NCI-H2196 (cell line): ENCODE measurements around the gene TMEM14A.
"Not testable (repeated sequence)": the region's sequence is repeated elsewhere in the genome, so short reads cannot be mapped to it uniquely, and the experiment has no call there.

Experiments
- DNase-seq: peaks from one replicate; lab custom pipeline; 2025; ENCODE audit not compliant: unreplicated experiment; lab: John Stamatoyannopoulos, UW

Gene TMEM14A

DNA sequence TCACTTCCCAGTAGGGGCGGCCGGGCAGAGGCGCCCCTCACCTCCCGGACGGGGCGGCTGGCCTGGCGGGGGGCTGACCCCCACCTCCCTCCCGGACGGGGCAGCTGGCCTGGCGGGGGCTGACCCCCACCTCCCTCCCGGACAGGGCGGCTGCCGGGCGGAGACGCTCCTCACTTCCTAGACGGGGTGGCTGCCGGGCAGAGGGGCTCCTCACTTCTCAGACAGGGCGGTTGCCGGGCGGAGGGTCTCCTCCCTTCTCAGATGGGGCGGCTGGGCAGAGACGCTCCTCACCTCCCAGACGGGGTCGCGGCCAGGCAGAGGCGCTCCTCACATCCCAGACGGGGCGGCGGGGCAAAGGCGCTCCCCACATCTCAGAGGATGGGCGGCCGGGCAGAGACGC lies 15.0 kb upstream of the TMEM14A start:
- DNase-seq, result not testable (repeated sequence)

DNA sequence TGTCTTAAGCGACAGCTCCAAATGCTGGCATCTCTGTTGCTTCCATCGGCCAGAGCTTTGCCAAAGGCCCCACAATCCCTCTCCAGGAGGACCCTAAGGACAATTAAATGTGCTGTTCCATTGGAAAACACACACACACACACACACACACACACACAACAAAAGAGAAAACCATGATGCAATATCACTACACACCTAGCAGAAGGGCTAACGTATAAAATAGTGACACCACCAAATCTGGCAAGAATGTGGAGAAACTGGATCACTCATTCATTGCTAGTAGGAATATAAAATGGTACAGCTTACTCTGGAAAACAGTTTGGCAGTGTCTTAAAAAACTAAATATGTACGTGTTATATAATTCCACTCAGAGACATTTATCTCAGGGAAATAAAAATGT lies 13.0 kb upstream of the TMEM14A start:
- DNase-seq, result no peak

DNA sequence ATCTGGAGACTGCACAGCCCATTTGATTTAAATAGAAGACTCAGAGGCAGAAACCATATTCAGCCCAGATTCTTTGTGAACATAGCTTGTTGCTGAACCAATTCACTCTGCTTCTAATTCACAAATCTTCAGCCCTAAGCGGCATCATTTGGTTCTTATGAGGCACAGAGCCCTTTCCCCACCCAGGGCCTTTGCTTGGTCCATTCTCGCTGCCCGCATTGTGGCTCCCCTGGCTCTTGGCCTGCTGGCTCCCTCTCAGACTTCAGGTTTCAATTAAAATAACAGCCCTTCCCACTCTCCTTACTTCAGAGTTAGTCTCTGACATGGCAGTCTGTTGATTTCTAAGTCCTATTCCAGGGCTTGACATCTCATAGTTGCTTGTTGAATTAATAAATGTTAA lies 9.4 kb upstream of the TMEM14A start:
- DNase-seq, result no peak

DNA sequence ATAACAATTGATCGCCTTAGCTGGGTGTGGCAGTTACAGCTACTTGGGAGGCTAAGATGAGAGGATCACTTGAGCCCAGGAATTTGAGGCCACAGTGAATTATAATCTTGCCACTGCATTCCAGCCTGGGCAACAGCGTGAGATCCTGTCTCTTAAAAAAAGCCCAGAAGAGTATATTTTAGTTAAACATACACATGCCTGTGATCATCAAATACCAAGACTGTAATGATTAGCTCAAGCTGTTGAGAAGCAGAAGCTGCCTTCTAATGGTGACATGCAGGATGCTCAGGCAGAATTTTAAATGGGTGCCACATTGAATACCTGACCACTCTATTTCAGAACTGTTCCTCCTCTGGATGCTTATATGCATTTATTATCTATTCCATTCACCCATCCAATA lies 8.9 kb upstream of the TMEM14A start:
- DNase-seq, result no peak

DNA sequence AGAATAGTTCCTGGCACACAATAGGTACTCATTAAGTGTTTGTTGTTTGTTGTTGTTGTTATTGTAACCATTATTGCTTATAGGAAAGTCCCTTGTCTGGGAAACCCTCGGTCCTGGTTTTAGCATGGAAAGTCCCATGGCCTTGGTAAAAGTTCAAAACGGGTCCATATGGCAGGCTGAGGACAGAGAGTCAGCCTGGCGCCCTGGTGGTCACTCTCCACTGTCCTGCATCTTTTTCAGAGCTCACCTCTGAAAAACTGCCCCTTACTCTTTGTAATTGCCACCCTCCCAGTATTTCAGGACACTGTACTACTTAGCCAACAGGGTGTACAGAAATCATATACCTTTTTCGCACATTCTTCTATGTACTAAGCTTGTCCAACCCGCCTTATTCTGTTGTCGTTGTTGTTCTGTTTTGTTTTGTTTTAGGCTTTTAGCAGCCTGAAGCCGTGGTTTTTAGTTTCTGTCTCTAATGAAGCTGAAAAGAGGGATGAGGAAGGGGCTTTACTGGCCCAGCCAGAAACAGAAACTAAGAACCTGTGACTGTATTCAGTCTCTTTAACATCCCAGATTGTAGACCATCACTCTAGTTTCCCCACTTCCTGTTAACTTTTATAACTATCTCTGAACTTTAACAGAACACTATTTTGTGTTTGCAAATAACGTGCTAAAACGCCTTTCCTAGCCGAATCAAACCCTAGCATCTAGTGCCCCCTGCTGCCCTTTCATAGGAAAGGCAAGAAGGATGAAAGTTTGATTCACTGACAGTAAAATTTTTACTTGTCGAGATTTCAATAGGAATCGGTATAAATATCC lies 7.6 kb upstream of the TMEM14A start:
- peak; percentile 61 for DNase-seq

DNA sequence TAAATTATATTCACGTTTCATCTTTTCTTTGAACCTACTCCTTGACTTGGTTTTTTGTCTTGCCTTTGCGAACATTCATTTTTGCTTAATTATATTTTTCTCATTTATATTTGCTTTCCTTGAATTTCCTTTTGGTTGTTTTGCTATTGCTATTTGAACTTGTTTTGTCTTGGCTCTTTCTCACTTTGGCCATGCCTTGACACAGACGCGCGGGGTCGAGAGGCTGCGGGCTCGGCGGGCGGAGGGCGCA lies 7.1 kb upstream of the TMEM14A start:
- no peak for DNase-seq

DNA sequence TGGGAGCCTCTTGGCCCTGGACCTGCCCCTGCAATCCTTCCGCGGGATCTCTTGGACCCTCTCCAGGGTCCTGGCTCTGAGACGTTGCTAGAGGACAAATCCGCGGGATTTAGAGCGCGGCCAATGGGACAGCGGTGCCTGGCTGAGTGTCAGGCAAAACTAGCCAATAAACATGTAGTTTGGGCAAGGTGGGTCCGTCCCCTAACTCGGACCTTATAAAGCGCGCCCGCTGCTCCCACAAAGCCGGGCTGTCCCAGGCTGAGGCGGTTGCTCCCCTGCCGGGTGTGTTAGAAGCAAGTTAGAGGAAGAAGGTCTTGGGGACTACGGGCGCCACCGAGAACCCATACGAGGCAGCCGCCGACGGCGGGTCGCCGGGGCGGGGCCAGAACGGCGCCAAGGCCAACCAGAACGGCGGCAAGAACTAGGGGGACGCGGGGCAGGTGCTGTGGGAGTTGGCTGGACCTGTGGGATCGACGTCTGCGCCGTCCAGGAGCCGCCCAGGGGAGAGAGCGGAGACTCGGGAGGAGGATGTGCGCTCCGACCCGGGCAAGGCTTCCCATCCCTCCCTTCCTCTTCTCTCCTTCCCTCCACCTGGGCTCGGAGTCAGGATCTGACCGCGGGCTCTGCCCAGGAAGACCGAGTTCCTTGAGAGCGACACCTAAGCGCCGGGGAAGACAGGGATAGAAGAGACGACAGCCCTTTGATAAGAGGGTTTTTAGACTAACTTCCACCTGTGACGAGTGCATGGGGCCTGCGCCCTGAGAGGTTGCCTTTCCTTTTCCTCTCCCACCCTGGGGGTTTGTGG lies 6.5 kb upstream of the TMEM14A start:
- peak; percentile 96 for DNase-seq

DNA sequence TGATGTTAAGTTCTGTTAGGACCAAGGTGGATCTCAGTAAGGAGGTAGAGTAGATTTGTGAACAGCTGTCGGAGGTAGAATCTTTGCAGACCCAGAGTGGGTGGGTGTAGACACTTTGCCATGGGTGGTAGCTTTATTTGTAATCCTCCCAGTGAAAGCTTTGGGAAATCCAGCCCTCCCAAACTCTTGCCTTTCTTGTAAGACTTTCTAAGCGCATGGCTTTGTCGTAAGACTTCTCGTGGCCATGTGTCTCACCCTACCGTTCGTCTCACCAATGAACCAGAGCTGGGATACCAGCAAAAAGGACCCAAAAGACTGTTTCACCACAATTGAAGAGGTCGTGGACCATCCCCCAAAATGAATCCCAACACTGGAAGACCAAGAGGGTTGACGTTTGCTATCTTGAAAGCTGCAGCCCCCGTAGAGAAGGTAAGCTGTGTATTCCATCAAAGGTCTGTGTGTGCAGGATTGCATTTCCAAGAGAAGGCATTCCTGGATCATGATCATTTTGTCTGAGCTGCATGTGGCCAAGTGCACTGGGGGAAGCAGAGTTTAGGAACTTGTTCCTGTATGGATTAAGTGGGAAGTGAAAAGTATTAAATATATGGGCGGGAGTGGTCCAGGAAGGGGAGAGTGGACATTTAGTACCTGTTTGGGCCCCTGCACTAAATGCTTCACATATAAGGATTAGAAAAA lies 5.8 kb upstream of the TMEM14A start:
- DNase-seq, result no peak

DNA sequence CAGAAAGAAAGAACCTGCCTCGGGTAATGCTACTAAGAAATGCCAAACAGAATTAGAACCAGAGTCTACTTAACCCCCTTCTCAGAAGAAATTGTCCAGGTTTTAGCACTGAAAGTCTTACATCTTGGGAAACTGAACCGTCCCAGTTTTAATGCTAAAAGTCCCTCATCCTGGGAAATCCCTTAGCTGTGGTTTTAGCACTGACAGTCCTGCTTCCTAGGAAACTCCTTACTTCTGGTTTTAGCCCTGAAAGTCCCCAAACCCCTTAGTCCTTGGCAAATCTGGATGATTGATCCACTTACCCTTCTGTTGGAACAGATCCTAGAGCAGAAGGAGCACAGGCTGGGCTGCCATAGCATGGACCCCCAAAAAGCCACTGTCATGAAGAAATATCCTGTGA lies 4.8 kb upstream of the TMEM14A start:
- DNase-seq, result no peak

DNA sequence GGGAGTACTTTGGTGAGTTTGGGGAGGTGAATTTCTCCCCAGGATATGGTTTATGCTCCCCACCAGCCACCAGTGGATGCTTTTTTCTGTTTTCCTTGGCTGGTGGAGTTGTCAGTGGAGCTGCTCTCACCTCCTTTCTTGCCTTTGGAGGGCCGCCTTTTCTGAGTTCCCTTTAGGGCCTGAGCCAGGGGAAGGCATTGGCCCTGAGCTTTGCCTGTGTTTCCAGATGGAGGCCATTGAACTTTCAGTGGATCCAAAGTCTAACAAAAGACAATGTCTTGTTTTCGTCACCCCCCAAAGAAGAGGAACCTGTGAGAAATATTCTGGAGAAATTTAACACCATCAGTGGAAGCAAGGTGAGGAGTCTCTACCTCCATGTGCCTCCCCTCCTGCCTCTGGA lies 4.4 kb upstream of the TMEM14A start:
- DNase-seq, result no peak

DNA sequence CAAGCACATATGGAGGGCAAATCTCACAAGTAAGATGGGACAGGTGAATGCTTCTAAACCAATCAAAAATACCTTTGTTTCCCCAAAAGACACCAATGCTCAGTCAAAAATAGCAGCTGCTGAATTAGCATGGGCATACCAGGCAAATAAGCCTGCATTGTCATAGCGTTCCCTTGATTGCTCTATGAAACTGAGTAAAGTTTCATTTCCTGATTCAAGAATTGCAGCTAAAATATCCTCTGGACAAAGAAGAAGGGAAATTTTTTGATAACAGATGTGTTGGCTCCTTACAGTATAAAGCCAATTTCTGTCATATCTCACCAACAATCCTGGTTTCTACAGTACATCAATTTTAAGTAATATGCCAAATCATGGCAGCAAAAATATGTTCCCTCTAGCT lies 3.3 kb upstream of the TMEM14A start:
- no peak for DNase-seq

DNA sequence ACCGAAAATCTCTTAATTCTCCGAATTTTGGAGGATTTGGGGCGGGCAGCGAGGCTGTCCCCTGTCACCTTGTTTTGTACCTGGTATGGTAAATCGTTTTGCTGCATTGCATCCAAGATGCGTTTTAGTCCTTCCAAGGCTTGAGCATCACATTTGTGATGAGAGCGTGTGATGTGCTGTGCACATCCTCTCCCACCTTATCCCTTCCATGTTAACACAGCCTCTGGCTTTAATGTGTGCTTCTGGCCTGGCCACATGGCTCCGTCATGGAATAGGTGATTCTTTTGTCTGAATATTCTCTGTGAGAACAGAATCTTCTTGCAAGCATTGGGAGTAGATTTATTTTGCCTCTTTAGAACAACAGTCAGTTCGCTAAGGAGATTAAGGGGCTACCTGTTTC lies 763 bp downstream of the TMEM14A start:
- no peak for DNase-seq

DNA sequence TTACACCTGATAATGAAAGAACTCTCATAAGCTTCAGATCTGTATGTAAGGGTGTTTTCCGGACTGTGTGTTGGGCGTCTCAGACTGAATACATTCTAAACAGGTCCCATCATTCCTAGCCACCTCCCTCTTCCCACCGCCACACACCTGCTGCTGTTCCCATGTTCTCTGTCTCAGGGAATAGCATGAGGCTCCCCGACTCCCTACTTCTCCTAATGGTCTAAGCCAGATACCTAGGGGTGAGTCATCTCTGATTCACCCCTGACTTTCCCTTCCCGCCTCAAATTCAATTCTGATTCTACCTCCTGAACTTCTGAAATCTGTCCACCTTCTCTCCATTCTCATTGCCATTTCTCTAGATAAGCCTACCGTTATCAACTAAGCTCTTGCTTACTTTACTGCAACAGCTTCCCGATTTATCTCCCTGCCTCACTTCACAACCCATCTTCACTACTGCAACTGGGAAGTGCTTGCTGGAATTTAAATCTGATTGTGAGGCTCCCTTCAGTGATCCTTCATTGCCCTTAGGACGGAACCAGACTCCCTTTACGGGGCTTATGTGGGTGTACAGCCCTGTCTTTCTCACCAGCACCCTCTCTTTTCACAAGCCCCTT lies 1.6 kb downstream of the TMEM14A start:
- DNase-seq, result no peak

DNA sequence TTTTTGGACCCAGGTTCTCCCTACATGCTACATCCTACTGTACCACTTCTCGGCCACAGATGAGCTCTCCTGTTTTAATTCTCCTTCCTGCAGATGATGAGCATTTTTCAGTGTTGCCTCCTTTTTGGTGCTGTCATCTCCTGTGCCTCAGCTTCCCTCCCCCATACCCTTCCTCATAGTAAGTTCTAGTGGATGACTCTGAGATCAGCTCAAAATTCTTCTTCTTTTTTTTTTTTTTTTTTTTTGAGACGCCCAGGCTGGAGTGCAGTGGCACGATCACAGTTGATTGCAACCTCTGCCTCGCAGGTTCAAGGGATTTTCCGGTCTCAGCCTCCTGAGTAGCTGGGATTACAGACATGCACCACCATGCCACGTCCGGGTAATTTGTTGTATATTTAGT lies 3.8 kb downstream of the TMEM14A start:
- no peak for DNase-seq

DNA sequence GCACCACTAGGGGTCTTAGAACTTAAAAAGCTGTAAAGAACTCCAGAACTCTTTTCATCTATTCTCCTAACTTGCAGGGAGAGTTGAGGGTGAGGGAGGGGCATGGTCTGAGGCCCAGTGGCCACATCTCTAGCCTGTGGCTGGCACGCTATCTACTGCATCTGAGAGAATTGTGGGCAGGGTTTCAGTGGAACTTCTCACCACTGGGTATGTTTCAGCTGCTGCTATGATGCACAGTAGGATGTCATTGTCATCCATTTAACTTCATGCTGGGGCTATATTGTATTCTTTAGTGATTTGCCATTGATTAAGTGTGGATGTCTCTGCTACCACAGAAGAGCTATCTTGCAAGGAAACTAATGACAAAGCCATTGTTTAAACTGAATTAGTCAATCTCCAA lies 4.5 kb downstream of the TMEM14A start:
- DNase-seq, result no peak

DNA sequence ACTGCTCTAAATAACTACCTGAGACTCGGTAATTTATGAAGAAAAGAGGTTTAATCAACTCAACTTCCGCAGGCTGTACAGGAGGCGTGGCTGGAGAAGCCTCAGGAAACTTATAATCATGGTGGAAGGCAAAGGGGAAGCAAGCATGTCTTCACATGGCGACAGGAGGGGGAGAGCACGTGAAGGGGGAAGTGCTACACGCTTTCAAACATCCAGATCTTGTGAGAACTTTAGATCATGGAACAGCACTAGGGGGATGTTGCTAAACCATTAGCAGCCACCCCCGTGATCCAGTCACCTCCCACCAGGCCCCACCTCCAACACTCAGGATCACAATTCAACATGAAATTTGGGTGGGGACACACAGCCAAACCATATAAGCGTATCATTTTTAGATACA lies 5.7 kb downstream of the TMEM14A start:
- not testable (repeated sequence) for DNase-seq

DNA sequence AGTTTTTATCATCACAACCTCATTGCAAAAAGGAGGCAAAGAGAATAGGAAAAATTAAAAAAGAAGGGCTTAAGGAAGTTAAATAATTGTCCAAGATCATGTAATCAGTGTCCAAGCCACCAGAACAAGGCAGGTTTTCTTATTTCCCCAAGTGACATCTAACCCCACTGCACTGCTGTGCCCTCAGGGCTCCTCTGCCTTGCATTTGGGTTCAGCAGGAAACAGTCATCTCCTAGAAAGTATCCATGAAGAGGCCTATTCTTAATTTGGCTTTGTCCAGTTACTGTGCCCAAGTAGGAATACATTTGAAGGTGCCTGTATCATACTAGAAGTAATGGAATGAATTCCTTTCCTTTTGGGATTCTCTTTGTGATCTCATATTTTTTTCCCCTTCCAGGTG lies 10.5 kb downstream of the TMEM14A start:
- DNase-seq, result no peak

DNA sequence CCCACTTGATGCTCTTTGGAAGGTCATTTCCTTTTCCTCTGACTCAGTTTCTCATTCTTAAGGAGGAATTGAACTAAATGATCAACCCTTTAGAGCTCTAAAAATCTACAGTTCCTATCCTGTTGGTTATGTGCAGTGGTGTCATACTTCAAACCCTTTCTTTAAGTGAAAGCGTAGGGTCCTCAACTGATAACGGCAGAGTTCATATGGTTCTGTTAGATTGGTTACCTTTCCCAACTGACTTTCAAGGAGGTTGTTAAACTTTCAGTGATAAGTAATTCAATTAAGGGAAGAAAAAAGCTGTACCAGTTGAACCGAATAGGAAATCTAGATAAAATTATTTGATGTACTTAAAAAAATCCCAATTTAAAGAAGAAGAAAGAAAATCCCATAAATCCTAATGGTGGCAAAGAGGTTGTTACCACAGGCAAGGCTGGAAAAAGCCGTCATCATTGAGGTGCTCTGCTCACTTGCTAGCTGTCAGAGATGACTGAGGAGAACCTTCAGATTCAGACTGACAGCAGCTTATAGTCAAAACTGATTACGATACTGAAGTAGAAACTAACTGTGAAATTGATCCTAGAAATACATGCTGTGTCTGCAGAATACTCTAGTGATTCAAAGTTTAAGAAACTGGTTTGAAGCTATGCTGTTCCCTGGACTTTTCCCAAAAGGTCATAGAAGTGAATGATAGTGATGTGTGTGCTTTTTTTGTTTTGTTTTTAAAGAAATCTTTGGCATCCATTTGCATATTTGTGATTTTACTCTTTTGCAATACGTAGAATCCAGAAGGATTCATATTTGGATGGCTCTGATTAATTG lies 16.2 kb downstream of the TMEM14A start:
- DNase-seq, result no peak

DNA sequence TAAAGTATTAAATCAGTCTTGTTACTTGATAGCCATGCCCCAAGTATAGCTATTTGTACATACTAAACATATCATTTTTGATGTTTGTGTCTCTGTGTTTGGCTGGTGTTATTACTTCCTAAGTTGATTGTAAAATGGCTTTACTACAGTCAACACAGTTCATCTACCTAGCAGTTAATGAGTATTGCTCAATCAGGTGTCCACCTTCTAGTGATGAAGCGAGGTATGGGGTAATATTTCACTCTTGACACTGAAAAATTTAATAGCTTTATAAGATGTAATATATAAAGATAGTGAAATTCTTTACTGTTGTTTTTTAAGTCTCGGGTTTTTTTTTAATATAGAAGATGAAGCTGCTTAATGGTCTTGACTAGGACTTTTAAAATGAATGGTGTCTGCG lies 18.9 kb downstream of the TMEM14A start:
- no peak for DNase-seq

DNA sequence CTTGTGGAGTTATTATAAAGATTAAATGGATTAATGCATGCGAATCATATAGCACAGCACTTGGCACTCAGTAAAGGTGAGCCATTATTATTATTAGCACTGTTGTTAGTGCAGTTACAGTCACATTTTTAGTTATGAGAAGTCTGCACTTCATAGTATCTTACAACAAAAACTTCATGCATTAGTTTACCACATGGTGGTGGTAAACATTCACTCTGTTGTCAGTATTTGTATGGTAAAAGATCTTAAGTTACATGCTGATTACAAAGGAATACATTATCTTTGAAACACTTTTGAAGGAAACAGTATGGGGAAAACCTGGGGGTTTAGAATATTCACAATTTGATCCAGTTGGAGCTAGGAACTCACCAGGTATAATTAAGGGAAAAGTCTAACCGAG lies 20.8 kb downstream of the TMEM14A start:
- peak; percentile 23 for DNase-seq

DNA sequence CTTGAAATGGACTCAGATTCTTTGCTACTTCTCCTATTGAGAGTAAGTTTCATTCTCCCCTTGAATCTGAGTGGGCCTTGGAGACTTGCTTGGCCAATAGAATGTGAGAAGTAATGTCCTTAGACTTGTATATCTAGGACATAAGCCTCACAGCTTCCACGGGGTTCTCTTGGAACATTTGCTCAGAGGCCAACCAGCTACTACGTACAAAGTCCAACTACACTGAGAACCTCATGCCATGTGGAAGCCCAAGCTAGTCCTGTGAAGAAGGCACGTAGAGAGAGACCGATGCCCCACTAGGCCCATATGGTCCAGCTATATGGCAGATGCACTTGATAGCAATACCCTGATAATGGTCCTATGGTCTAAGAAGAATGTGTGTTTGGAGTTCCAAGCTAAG lies 22.9 kb downstream of the TMEM14A start:
- DNase-seq, result no peak
